GM12878 (cell line): ENCODE measurements around the gene ERP29. TPM values are rescaled to one million over a fixed set of nuclear protein-coding genes. Genes with fewer than 3 reads are reported as not detected.
"Not testable (repeated sequence)": the region's sequence is repeated elsewhere in the genome, so short reads cannot be mapped to it uniquely, and the experiment has no call there.

Source experiments
- ATAC-seq: fragments of 200-7000 bp; cut with Tn5 transposase; 3 replicates; pipeline ENCODE4 v1.9.1; 2020; ENCODE audit warnings: mild to moderate bottlenecking, moderate library complexity
- BruUV-seq: library from RNA; stranded (reverse); fragments of 400-500 nt; replicated peaks from 2 replicates; lab custom pipeline; 2021; lab: Mats Ljungman, UMichigan
- CTCF ChIA-PET: fragments of 300-600 bp; sonication (Branson Sonifier 250); formaldehyde crosslinking; extraction: SDS; loops from one replicate; lab custom pipeline; 2021; ENCODE audit warnings: inconsistent platforms; lab: Yijun Ruan, JAX
- POLR2A ChIA-PET: fragments of 350-600 bp; formaldehyde crosslinking; extraction: SDS; loops from one replicate; lab custom pipeline; 2021; ENCODE audit warnings: inconsistent platforms; lab: Charles Lee
- RAD21 ChIA-PET: fragments of 300-600 bp; sonication (Branson Sonifier 250); formaldehyde crosslinking; loops from one replicate; lab custom pipeline; 2023; ENCODE audit warnings: antibody characterized with exemption; ENCODE audit not compliant: unreplicated experiment; lab: Charles Lee
- SMC1A ChIA-PET: fragments of 300-600 bp; sonication (Branson Sonifier 250); formaldehyde crosslinking; loops from one replicate; lab custom pipeline; 2023; ENCODE audit not compliant: unreplicated experiment, uncharacterized antibody; lab: Charles Lee
- DNase-seq: peaks from one replicate; pipeline ENCODE4 v3.0.0-alpha.2; 2011; ENCODE audit warnings: low read depth, low spot score
- FAIRE-seq: peaks from 3 replicates; lab custom pipeline; 2011; peaks lifted over from hg19 to GRCh38; lab: Jason Lieb, UNC
- H2AFZ ChIP-seq: 2 replicates; pipeline ENCODE4 v1.6.0; 2011; ENCODE audit warnings: low read depth, low read length, control low read depth; ENCODE audit not compliant: control insufficient read depth
- H3K27ac ChIP-seq: 2 replicates; pipeline ENCODE4 v1.5.1; 2011; ENCODE audit warnings: control low read depth; ENCODE audit not compliant: control insufficient read depth, insufficient read depth
- H3K27me3 ChIP-seq, 2 experiments: replicated peaks in 1 of 2; 2 replicates each; pipeline versions ENCODE4 v1.6.0 to v1.6.1; 2011; ENCODE audit warnings: low read length in 1 of 2; ENCODE audit not compliant: control insufficient read depth in 2 of 2, insufficient read depth in 2 of 2
- H3K36me3 ChIP-seq, 2 experiments: 2 replicates each; pipeline ENCODE4 v1.5.1; 2011; ENCODE audit warnings: low read length in 1 of 2; ENCODE audit not compliant: control insufficient read depth in 2 of 2, insufficient read depth in 2 of 2
- H3K4me1 ChIP-seq: 2 replicates; pipeline ENCODE4 v1.6.1; 2011; ENCODE audit warnings: mild to moderate bottlenecking, low read length, moderate library complexity, mixed read lengths; ENCODE audit not compliant: control insufficient read depth, insufficient read depth
- H3K4me2 ChIP-seq: 2 replicates; pipeline ENCODE4 v1.6.0; 2011; ENCODE audit warnings: control low read depth; ENCODE audit not compliant: control insufficient read depth, insufficient read depth
- H3K4me3 ChIP-seq: fragments of 200-600 bp; sonication (generic); 2 replicates; pipeline ENCODE4 v1.5.1; 2016
- H3K79me2 ChIP-seq: 2 replicates; pipeline ENCODE4 v1.6.0; 2011; ENCODE audit warnings: low read length; ENCODE audit not compliant: control insufficient read depth, insufficient read depth
- H3K9ac ChIP-seq: 2 replicates; pipeline ENCODE4 v1.8.0; 2011; ENCODE audit warnings: low read length, control low read depth, mixed read lengths; ENCODE audit not compliant: control insufficient read depth, insufficient read depth
- H3K9me3 ChIP-seq: replicated peaks from 3 replicates; pipeline ENCODE4 v1.5.1; 2011; ENCODE audit warnings: mild to moderate bottlenecking, low read length; ENCODE audit not compliant: control insufficient read depth, insufficient read depth
- H4K20me1 ChIP-seq: 2 replicates; pipeline ENCODE4 v1.6.0; 2011; ENCODE audit not compliant: control insufficient read depth, insufficient read depth
- BACH1 ChIP-seq: fragments of 450-650 bp; IDR thresholded peaks from 2 replicates; pipeline ENCODE4 v1.6.1; 2017; ENCODE audit warnings: mild to moderate bottlenecking, borderline replicate concordance
- BHLHE40 ChIP-seq, 2 experiments: fragments of 450-650 bp in 1 of 2; IDR thresholded peaks; 2 replicates each; pipeline ENCODE4 v1.6.1; 2011 to 2017; ENCODE audit warnings: low read depth in 2 of 2, borderline replicate concordance in 1 of 2, improper control_type of control experiment in 1 of 2, low read length in 1 of 2, mild to moderate bottlenecking in 1 of 2
- CHD4 ChIP-seq: fragments of 200-600 bp; sonication (generic); IDR thresholded peaks from 2 replicates; pipeline ENCODE4 v1.6.1; 2016; ENCODE audit warnings: mild to moderate bottlenecking
- CREM ChIP-seq: IDR thresholded peaks from 2 replicates; pipeline ENCODE4 v1.6.1; 2014; ENCODE audit warnings: antibody characterized with exemption, low read depth
- CTCF ChIP-seq, 3 experiments: IDR thresholded peaks in 2 of 3; conservative IDR thresholded peaks in 1 of 3; 2 replicates each; pipeline ENCODE4 v1.5.1; 2011; ENCODE audit warnings: low read depth in 3 of 3, low read length in 3 of 3, mild to moderate bottlenecking in 3 of 3, control low read depth in 2 of 3, moderate library complexity in 2 of 3, inconsistent platforms in 1 of 3, mixed read lengths in 1 of 3; ENCODE audit not compliant: control insufficient read depth in 2 of 3, insufficient read depth in 1 of 3; ENCODE audit errors: extremely low read depth in 1 of 3
- HDAC6 ChIP-seq: fragments of 200-600 bp; sonication (generic); IDR thresholded peaks from one replicate; pipeline ENCODE4 v1.8.0; 2017; ENCODE audit warnings: antibody characterized with exemption; ENCODE audit not compliant: unreplicated experiment
- NFYB ChIP-seq: IDR thresholded peaks from 2 replicates; pipeline ENCODE4 v1.6.1; 2011; ENCODE audit warnings: low read depth, mild to moderate bottlenecking, low read length, improper control_type of control experiment, moderate library complexity; ENCODE audit not compliant: insufficient read depth
- PAX8 ChIP-seq: fragments of 450-650 bp; IDR thresholded peaks from 2 replicates; pipeline ENCODE4 v1.6.1; 2017; ENCODE audit warnings: mild to moderate bottlenecking, moderate library complexity
- SMARCA5 ChIP-seq: fragments of 450-650 bp; IDR thresholded peaks from 2 replicates; pipeline ENCODE4 v1.6.1; 2017; ENCODE audit warnings: mild to moderate bottlenecking
- USF2 ChIP-seq: IDR thresholded peaks from 2 replicates; pipeline ENCODE4 v1.6.1; 2011; ENCODE audit warnings: low read depth, low read length, improper control_type of control experiment, borderline replicate concordance
- WRNIP1 ChIP-seq: IDR thresholded peaks from 2 replicates; pipeline ENCODE4 v1.6.1; 2011; ENCODE audit warnings: low read depth, low read length, improper control_type of control experiment, borderline replicate concordance
- WGBS: methylation state at CpG from one replicate; pipeline ENCODE4 v1.1.6; 2016; ENCODE audit warnings: low lambda C conversion rate; ENCODE audit not compliant: insufficient replicate concordance, insufficient coverage; ENCODE audit errors: missing lambda C conversion rate; 5-methylcytosine and 5-hydroxymethylcytosine counted together
- in situ Hi-C: fragments of 300-500 bp; cut with MboI; formaldehyde crosslinking; loops from 9 replicates; pipeline ENCODE4 v1.14.3; 2018; ENCODE audit warnings: mixed read lengths
- intact Hi-C: fragments of 100-400 bp; cut with micrococcal nuclease; formaldehyde crosslinking; loops from one replicate; pipeline ENCODE4 v1.14.2; 2022; ENCODE audit not compliant: unreplicated experiment
- polyA plus RNA-seq, 11 experiments: library from polyadenylated mRNA; depleted of rRNA in 4 of 11; unstranded in 6 of 11; stranded (reverse) in 5 of 11; fragments of >200 nt; fragmentation: Nextera tagmentation in 4 of 11; fragmentation: Illumina TruSeq in 1 of 11; extraction: Ambion mirVana in 4 of 11; extraction: Trizol in 1 of 11; gene quantifications; 1 replicate in 1 of 11; 2 replicates in 10 of 11; pipeline versions ENCODE4 v1.2.1 to v1.2.3, GENCODE V29; 2011 to 2016; ENCODE audit warnings: inconsistent platforms in 2 of 11, missing spikeins in 2 of 11, low read depth in 1 of 11
- total RNA-seq, 4 experiments: library from RNA; depleted of rRNA in 3 of 4; stranded (reverse); fragments of >200 nt in 3 of 4; fragmentation: Illumina TruSeq in 1 of 4; extraction: Trizol in 1 of 4; gene quantifications; 2 replicates each; pipeline versions ENCODE4 v1.2.1 to v1.2.3, GENCODE V29; 2013 to 2021

The ERP29 gene
- total and polyA plus RNA-seq, 10 of the 15 experiments (the other 5 are each of a cell fraction or from before 2014, with no cell fraction given) = 46.7 to 146 (median 107) TPM

- H3K4me3 ChIP-seq, H3K27me3 ChIP-seq, H3K36me3 ChIP-seq, H3K27ac ChIP-seq, BruUV-seq, ATAC-seq, DNase-seq, intact Hi-C loops, H4K20me1 ChIP-seq, FAIRE-seq, in situ Hi-C loops, H2AFZ ChIP-seq, H3K4me2 ChIP-seq, H3K9ac ChIP-seq, H3K9me3 ChIP-seq, H3K79me2 ChIP-seq: not testable (repeated sequence)
- 98% methylated on average over 9 of the region's 9 CpGs for WGBS
- POLR2A ChIA-PET = interaction anchor here (0.9 to 1.2 kb wide), 2 partner anchors 14 to 15 kb away, joined by 3 read pairs; partner anchors contain the start of genes ERP29 and TMEM116
- RAD21 ChIA-PET = interaction anchor here (2.7 kb wide), 1 partner anchor 14 kb away, joined by 14 read pairs; the partner anchor contains the start of genes ERP29 and TMEM116
- H3K4me1 ChIP-seq = peaks cover 12% of the 10 kb centered on the region
- SMC1A ChIA-PET = interaction anchor here (1.1 kb wide), 1 partner anchor 13 kb away, joined by 4 read pairs; no protein-coding TSS in a partner anchor
- CTCF ChIA-PET = interaction anchor here (2.0 to 3.0 kb wide), 2 partner anchors 14 to 54 kb away, joined by 7 to 17 read pairs; partner anchors contain the start of genes ERP29 and TMEM116
Measured at GRCh38 chr12:111999129-111999528, 14.1 kb upstream of the ERP29 start.

GRCh38 chr12:112000820-112001219 lies 12.4 kb upstream of the ERP29 start:
- ChIA-PET CTCF (interaction anchor here (0.8 to 1.2 kb wide), 2 partner anchors 9 to 57 kb away, joined by 3 read pairs; no protein-coding TSS in a partner anchor), SMC1A (interaction anchor here (0.6 to 1.9 kb wide), 3 partner anchors 9 to 24 kb away, joined by 4 read pairs; no protein-coding TSS in a partner anchor), RAD21 (no interaction called here), POLR2A (interaction anchor here (0.9 to 1.5 kb wide), 3 partner anchors 11 to 13 kb away, joined by 3 read pairs; partner anchors contain the start of genes ERP29 and TMEM116)
- H4K20me1 ChIP-seq = no peaks in the 10 kb centered on the region
- no TSS peak for BruUV-seq
- no peak overlapping the region for H3K4me3 ChIP-seq
- intact Hi-C loops (no loop called here), in situ Hi-C loops (no loop called here)
- no peak for FAIRE-seq
- H3K36me3 ChIP-seq = no peaks in the 10 kb centered on the region
- no peaks in the 10 kb centered on the region for H3K79me2 ChIP-seq
- H3K9me3 ChIP-seq = no peaks in the 10 kb centered on the region
- no peak for DNase-seq
- H3K27ac ChIP-seq = no peak overlapping the region
- H2AFZ ChIP-seq = no peak overlapping the region
- no peak for ATAC-seq
- H3K4me2 ChIP-seq = no peak overlapping the region
- no peak overlapping the region for H3K9ac ChIP-seq
- H3K4me1 ChIP-seq = peaks cover 11% of the 10 kb centered on the region
- 92% methylated on average over 8 of the region's 8 CpGs for WGBS
- no peaks in the 10 kb centered on the region for H3K27me3 ChIP-seq
- TF ChIP-seq CHD4 = no peak
- no peak for TF ChIP-seq CREM
- no peak for TF ChIP-seq PAX8
- TF ChIP-seq BACH1 = no peak
- TF ChIP-seq HDAC6 = no peak
- no peak for TF ChIP-seq SMARCA5
- TF ChIP-seq CTCF (IDR thresholded peaks at IDR 0.05 in 2 of 3, conservative IDR thresholded peaks at IDR 0.05 in 1 of 3; ENCODE audit: control insufficient read depth in 2 of 3, extremely low read depth in 1 of 3, insufficient read depth in 1 of 3, low read depth in 3 of 3, low read length in 3 of 3) = no peak
- TF ChIP-seq BHLHE40 (IDR thresholded peaks at IDR 0.05; ENCODE audit: borderline replicate concordance in 1 of 2, low read depth in 2 of 2, low read length in 1 of 2) = no peak
- no peak for TF ChIP-seq NFYB
- no peak for TF ChIP-seq USF2
- TF ChIP-seq WRNIP1 = no peak
